ENCODE results near the gene SERPINB13.
A peak's percentile ranks its signal among the peaks of the same experiment; 100 is the strongest.

SERPINB13 gene, protein sequence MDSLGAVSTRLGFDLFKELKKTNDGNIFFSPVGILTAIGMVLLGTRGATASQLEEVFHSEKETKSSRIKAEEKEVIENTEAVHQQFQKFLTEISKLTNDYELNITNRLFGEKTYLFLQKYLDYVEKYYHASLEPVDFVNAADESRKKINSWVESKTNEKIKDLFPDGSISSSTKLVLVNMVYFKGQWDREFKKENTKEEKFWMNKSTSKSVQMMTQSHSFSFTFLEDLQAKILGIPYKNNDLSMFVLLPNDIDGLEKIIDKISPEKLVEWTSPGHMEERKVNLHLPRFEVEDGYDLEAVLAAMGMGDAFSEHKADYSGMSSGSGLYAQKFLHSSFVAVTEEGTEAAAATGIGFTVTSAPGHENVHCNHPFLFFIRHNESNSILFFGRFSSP

DNA sequence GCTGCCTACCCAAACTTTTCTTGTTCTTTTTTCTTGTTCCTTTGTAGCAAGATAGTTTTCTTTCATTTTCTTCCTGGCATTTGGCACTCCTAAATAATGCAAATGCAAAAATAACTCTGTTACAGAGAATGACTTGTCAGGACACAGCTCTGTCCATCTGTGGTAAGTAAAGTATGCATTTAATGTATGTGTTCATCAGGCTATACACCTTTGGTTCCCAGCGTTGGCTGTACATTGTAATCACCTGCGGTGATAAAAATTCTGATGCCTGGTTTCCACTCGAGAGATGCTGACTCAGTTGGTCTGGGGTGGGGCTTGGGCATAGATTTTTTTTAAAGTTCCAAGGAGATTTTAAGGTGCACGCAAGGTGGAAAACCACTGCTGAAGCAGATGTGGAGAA is at the start of gene SERPINB13:
TSS of gene SERPINB13 (plus strand) at position 378 of the 400 bp plus-strand sequence. CDS start 1,325 bp downstream, outside the sequence.
- DNase-seq, result no peak

DNA sequence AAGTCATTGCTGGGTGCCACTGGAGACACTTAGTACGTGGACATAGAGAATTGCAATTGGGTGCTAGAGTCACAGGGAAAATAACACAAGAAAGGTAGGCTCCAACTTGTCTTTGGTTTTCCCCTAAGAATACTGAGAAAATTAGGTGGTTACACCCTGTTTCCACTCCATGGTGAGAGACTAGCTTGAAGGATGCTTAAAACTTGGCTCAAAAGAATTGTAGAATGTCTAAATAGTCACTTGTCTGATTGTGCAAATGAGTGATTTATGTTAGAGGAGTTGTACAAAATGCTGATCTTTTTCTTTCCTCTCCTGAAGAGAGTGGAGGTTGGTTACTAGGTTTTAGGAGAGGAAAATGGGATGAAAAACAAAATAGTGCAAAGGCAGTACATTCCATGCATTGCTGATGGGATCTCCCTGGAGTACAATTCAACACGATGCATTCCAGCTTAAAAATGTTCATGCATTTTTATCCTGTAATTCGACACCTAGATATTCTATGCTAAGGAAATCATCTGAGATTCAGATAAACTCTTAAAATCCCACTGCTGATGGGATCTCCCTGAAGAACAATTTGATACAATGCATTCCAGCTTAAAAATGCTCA is 47.1 kb upstream of the SERPINB13 start:
- peak in 1 of 3 experiments; percentile 8 for DNase-seq

DNA sequence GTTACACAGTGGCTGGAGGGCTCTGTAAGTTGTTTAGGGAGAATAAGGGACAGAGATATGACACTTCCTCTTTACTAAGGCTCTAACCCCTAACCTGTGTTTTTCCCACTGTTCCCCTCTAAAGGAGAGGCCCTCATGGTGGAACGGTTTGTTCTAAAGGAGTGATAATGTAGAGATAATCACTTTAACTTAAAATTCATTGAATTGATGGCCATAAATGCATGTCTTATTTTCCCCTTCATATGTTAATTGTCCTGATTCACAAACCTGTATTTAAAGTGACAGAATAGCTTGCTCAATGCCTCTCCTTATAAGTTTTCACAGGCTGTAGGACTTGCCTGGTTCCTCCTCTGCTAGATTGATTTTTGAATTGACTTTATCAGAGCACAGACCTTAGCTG is 45.1 kb upstream of the SERPINB13 start, which contains the start of gene SERPINB12:
TSS of gene SERPINB12 (plus strand) at position 301 of the 400 bp plus-strand sequence. CDS start 13,791 bp downstream, outside the sequence.
- no peak for DNase-seq

DNA sequence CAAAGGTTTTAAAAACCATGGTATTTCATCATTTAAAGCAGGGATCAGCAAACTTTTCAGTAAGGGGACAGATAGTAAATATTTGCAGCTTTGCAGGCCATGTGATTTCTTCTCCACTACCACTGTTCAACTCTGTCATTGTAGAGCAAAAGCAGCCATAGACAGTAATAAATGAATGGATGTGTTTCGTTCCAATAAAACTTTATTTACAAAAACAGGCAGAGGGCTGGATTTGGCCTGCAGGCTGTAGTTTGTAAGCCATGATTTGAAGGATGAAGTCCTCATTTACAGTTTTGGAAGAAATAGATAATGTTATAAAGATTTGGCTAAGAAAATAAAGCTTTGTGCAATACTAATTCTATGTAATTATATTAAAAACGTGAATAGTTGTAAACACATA is 43.1 kb upstream of the SERPINB13 start:
- no peak for DNase-seq

DNA sequence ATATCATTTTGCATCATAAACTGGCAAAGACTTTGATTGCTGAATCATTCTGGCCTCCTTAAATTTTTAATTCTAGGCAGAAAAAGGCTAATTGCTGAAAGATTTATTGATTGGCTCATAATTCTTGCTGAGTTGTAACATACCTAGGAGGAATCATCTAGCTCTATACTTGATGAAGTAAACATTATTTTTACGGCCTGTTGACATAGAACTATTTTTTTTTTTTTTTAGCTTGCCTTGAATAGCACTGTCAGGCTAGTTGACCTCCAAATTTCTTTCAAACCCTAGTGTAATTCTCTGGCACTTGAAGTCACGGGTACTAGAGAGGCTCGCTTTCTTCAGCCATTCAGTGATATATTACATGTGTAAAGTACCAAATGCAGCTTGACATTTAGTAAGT is 42.1 kb upstream of the SERPINB13 start:
- DNase-seq, result peak in 1 of 3 experiments; percentile 54

DNA sequence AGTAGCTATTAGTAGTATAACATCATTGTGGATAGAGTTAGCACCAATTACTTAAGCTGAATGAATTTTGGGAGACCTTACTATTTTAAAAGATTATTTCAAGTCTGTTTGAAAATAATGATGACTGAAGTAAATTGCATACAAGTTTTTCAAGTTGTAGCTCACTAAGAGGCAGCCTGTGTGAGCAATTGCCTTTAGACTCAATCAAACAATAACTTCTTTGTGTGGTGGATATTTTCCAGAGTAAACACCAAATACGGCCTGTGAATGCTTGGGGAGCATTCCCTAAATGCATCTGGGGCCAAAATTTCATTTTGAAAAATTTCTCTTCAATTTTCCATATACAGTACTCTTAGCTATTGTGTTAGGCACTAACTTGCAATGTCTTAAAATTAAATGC is 37.1 kb upstream of the SERPINB13 start:
- no peak for DNase-seq

DNA sequence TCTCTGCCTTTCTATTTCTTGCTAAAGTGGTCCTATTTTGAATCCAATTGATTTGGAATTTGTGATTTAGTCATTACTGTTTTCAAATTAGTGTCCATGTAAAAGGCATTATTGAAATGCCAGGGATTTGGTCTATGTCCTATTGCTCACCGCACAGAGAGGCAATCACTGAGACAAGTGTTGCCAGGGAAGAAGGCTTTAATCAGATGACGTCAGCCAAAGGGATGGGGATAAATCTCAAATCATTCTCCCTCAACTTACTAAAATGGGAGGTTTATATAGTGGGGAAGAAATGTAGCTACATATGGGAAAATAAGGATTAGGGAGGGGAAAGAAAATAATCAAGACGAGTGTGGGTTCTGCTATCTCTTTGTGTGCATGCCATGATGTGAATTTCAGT is 35.4 kb upstream of the SERPINB13 start:
- DNase-seq, result no peak

DNA sequence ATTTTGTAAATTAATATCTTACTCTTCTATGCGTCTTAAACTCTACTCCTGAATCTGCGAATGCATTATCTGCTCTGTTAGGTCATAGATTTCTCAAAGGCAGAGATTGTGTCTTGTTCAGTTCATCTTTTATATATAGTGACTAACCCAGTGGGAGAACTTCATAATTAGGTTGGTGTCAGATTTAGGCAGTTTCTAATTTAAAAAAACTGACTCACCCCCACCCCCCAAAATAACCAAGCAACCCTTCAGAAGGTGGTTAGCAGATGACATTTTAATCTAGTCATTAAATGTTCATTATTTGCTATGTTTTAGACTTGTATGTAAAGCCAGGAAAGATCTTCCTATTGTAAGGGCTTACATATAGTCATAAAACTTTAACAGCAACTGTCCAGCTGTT is 34.6 kb upstream of the SERPINB13 start:
- DNase-seq, result no peak

DNA sequence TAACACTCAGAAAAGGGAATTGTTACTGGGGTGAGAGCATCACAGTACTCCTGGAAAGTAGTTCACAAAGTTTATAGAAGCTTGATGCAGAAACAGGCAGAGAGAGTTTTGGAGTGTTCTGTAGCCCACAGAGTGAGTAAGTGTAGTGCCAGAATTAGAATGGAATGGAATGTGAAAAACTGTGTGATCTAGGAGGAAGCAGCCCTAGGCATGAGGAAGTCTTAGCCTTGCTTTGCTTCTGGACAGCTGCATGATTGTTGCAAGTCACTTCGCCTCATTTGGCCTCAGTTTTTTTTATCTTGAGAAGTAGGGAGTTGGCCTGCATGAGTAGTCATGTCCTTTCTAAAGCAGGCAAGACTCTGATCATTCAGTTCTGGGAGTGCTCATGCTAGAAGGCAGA is 34.1 kb upstream of the SERPINB13 start:
- no peak for DNase-seq

DNA sequence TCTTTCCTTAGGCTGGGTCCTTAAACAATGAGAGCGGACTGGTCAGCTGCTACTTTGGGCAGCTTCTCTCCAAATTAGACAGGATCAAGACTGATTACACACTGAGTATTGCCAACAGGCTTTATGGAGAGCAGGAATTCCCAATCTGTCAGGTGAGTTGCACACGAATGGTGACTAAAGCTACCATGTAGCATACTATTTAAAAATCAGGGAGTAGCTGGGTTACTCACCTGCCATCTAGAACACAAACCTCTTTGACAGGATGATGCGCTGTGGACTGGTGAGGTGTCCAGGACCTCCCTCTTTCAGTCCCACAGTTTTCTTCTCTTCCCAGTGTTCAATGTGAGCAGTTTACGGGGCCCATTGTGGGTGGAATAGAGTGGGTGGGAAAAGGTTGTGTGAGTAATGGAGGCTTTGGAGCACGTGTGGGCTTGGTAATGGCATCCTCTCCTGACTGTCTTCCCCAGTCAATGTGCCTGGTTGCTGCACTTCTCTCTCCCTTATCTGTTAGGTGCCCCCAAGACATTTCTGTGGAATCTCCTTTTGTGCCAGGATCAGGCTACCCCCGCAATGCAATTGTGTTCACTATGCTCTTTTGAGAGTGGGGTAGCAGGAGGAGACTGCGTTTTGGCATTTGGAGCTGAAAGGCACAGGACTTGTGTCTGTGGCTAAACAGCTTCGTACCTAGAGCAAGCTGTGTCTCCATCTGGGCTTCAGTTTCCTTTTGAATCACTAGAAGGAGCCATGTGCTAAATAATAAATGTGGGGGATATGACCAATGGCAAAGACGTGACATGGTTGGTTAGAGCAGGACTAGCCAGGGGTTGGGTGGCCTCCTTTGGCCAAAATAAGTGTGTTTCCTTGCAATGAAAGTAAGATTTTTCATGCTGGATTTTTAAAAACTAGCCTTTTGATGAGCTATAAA is 27.3 kb upstream of the SERPINB13 start:
- DNase-seq, result no peak

DNA sequence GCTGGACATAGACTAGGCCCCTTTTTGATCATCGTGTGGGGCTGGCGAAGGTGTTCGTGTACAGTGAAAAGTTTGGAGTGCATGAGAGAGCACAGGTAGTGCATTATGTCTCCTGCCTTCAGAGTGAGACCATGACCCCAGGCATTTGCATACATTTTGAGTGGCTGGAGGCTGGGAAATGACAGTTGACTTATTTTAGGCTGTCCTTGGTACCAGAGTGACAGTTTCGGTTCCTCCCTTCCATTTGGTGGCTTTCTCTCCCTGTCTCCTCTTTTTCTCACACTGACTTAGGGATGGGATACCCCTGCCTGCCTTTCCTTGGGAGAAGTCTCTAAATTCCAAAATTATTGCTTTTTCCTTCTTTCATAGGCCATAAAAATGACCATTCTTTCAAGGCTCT is 24.9 kb upstream of the SERPINB13 start:
- no peak for DNase-seq

DNA sequence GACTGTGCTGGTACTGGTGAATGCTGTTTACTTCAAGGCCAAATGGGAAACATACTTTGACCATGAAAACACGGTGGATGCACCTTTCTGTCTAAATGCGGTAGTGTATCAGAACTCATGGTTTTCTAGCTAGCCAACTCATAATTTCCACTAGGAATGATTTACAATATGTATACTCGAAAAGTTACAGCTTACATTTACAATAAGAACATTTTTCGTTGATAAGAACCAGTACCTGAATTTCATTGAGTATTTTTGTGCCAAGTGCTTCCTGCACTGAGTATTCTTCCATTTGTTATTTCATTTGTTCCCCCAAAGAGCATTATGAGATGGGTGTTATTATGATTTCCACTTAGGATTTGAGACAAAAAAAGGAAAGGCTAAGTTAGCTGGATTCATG is 23.1 kb upstream of the SERPINB13 start:
- no peak for DNase-seq

DNA sequence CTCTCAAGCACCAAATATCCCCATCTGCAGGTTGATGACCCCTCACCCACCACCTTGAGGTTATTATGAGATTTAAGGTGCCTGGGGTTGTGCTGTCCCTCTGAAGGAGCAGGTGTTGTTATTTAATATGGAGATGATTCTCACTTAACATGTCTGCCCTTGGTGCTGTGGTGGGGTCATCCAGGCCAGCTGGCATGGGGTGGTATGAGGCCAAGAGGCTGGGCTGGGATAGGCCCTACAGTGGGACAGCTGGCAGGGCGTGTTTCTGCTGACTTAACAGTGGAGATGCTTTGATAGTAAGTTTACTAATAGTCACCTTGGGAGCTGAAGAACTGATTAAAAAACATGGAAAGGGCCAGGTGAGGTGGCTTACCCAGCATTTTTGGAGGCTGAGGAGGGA is 22.6 kb upstream of the SERPINB13 start:
- no peak for DNase-seq

DNA sequence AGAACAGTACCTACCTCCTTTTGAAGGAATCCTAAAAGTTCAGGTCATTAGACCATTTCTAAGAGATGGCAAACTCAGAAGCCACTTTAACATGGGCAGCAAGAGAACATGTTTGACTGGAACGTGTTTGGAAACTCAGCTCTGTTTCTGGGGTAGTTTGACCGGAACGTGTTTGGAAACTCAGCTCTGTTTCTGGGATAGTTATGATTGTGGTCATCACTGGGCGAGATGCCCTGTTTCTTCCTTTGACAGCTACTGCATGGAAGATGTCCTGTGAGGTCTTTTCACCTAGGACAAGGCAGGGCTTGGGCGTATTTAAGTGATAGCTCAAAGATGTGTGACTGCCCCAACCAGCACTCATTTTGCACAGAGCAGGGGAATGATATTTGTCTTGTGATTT is 19.9 kb upstream of the SERPINB13 start:
- no peak for DNase-seq

DNA sequence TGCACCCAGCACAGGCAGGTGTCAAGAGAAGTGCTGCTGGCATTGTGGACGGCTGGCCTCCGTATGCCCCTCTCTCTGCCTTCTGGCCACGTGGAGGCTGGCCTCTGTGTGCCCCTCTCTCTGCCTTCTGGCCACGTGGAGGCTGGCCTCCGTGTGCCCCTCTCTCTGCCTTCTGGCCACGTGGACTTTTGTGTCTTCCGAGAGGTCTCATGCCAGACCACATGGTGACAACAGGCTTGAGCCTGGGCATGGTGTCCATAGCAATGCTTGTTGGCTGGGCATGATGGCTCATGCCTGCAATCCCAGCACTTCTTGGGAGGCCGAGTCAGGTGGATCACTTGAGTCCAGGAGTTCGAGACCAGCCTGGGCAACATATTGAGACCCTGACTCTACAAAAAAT is 19.3 kb upstream of the SERPINB13 start:
- DNase-seq, result no peak

DNA sequence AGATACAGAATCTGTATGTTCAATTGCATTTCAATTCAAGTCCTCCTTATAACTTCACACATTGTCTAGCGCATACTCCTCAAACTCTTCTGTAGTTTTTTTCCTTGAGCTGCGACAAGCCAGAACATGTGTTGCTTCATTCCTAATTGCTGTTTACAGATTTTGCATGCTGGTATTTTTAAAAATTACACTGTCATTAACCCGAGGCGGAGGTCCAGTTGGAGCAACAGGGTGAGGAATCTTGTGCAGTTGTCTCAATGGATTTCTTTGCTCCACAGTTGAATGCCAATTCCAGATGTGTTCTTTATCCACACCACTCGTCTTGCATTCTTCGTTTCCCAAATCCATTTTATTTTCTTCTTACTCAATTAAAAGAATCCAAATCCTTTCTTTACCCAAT is 16.4 kb upstream of the SERPINB13 start:
- peak in 1 of 3 experiments; percentile 44 for DNase-seq

DNA sequence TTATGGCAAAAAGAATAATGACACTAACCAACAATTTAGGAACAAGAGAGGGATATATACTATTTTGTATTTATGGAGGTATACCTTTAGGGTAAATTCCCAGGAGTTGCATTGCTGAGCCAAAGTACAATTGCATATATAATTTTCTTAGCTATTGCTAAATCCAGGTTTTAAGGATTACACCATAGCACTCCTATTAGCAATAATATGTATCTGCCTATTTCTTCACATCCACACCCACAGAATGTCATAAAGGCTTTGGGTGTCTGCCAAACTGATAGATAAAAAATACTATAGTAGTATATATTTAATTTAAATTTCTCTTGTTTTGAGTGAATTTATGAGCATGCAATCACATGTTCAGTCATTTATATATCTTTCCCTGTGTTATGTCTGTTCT is 11.5 kb upstream of the SERPINB13 start:
- DNase-seq, result no peak

DNA sequence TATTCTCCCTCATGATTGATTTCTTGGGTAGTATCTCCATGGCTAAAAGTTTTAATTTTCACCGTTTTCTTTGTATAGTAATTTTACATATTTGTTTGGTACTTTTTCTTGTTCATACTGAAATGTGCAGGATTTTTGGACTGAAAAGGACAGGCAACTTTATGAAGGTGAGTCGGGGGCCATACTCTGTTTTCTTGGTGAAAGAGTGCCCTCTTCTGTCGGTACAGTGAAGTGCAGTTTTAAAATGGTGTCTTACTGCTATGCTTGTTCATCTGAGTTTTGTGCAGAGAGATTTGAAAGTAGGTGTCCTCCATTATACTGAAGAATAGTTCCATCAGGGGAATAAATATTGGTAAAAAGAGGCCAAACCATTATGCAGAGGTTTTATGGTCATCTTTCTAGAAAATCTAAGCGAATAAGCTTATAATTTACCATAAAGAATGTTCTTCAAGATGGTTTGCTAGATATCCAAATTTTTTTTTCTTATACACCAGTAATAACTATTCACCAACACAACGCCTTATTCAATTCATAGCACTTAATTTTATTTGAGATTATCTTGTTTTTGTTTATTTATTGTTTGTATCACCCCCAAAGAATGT is 8.7 kb upstream of the SERPINB13 start:
- peak; percentile 30 to 76 (median 45) for DNase-seq

DNA sequence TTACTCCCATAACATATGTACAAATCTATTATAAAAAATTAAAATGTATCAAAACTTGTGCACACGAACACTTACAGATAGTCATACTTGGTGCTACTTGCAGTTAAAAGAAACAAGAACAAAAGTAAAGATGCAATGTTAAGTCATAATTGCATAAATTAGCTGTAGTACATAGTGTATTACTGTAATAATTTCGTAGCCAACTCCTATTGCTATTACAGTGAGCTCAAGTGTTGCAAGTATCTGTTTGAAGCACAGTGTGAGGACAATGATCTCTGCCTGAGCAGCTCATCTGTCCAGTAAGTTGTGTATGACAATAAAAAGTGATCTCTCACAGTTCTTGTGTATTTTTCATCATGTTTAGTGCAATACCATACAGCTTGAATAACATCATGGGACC is 7.5 kb upstream of the SERPINB13 start:
- no peak for DNase-seq

DNA sequence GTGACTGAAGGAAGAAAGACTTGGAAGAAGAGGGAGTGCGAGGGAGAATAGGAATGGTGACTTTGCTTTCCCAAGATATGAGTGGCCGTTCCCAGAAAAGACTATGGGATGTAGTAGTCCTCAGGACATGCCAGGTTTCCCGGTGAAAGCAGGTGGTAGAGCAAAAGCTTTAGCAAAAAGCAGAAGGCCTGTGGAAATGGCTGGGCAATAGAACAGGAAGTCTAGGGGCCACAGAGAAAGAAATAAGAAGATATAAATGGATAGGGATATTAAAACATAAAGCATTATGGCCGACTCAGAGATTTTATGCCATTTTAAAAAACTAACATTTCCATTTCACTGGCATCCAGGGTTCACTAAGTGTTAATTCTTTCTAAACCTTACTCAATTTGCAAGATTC is 1.2 kb upstream of the SERPINB13 start:
- DNase-seq, result no peak

DNA sequence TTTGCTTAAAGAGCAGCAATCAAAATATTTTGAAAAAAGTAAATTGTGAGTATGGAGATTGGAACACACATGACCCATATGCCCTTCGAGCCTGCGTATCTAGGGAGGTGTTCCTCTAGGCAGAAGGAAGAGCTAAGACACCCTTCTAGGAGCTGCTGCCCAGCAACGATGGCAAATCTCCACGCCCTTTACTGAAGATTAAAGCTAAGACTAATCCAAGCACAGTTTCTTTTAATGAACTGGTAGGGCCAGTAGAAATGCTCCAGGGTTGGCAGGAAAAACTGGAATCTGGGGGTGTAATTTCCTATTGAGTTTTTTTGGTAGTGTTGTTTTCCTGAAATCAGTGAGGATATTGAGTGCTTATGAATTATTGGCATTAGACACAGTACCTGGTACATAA is 712 bp upstream of the SERPINB13 start:
- DNase-seq, result no peak

DNA sequence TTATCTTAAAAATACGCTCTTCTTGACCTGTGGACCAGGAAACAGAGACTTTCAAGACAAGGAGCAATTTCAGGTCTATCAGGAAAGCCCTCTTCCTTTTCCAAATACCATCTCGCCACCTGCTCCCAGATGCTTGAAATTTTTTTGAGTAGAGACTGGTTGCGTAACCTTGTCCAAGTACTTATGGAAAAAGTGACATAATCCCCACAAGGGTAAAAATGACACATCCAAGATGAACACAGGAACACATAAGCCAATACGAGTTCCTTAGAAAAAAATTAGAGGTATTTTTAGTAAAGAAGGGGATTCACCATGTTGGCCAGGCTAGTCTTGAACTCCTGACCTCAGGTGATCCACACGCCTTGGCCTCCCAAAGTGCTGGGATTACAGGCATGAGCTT is 1.8 kb downstream of the SERPINB13 start:
- no peak for DNase-seq

DNA sequence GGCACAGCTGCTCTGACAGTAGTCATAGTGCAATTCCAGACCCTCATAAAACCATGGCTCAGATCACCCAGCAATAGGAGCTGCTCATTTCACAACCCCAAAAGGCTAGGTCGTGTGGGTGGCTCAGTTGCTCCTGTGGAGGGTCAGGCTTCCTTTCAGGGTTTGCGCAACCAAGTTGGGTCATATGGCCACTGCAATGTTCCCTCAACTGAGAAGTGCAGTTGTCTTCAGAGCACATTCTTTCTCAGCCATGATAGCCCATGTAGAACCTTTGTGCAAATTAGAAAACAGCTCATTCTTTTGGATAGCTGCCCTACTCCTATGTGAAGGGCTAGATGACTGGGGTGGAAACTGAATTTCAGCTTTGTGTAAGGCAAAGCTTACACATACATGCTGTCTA is 3.2 kb downstream of the SERPINB13 start:
- DNase-seq, result no peak

Data from NCI-H1417 (cell line).